H1 (cell line): ENCODE data around the gene TCHP. TPM values are rescaled to one million over a fixed set of nuclear protein-coding genes. Genes with fewer than 3 reads are reported as not detected.
A peak's percentile ranks its signal among the peaks of the same experiment; 100 is the strongest.

ENCODE experiments used
- CTCF ChIA-PET: fragments of 300-600 bp; sonication (Branson Sonifier 250); formaldehyde crosslinking; loops from one replicate; lab custom pipeline; 2021; ENCODE audit not compliant: partially characterized antibody; lab: Charles Lee
- POLR2A ChIA-PET: fragments of 300-600 bp; sonication (Branson Sonifier 250); formaldehyde crosslinking; loops from one replicate; lab custom pipeline; 2021; ENCODE audit warnings: inconsistent platforms; ENCODE audit not compliant: partially characterized antibody; lab: Charles Lee
- DNase-seq, 2 experiments: peaks; one replicate each; pipeline versions ENCODE4 v3.0.0 to v3.0.0-alpha.2; 2010 to 2022; ENCODE audit warnings: low spot score in 2 of 2, low read depth in 1 of 2, mixed read lengths in 1 of 2
- FAIRE-seq: peaks from 2 replicates; lab custom pipeline; 2011; peaks lifted over from hg19 to GRCh38; lab: Jason Lieb, UNC
- H2AFZ ChIP-seq: 2 replicates; pipeline ENCODE4 v1.8.1; 2012; ENCODE audit warnings: low read length, inconsistent platforms
- H2AK5ac ChIP-seq: 2 replicates; pipeline ENCODE4 v1.6.1; 2013; ENCODE audit warnings: low read depth, low read length
- H2BK120ac ChIP-seq: replicated peaks from 2 replicates; pipeline ENCODE3; 2013; ENCODE audit warnings: low read depth, low read length, inconsistent platforms
- H2BK12ac ChIP-seq: 2 replicates; pipeline ENCODE4 v1.6.1; 2013; ENCODE audit warnings: low read depth, low read length
- H2BK15ac ChIP-seq: 2 replicates; pipeline ENCODE4 v1.6.1; 2013; ENCODE audit warnings: low read length
- H2BK20ac ChIP-seq: 2 replicates; pipeline ENCODE4 v1.6.1; 2013; ENCODE audit warnings: low read length
- H2BK5ac ChIP-seq: 2 replicates; pipeline ENCODE4 v1.6.1; 2013; ENCODE audit warnings: low read depth, low read length
- H3K14ac ChIP-seq: 2 replicates; pipeline ENCODE4 v1.6.1; 2013; ENCODE audit warnings: inconsistent platforms; ENCODE audit not compliant: insufficient read length
- H3K18ac ChIP-seq: 2 replicates; pipeline ENCODE4 v1.6.1; 2013; ENCODE audit warnings: low read length; ENCODE audit errors: extremely low read depth
- H3K23ac ChIP-seq: 2 replicates; pipeline ENCODE4 v1.6.1; 2013; ENCODE audit warnings: inconsistent platforms; ENCODE audit not compliant: insufficient read length
- H3K23me2 ChIP-seq: 2 replicates; pipeline ENCODE4 v1.6.1; 2013; ENCODE audit warnings: low read depth, low read length
- H3K27ac ChIP-seq: 2 replicates; pipeline ENCODE4 v1.6.1; 2011; ENCODE audit warnings: low read depth, low read length, inconsistent platforms
- H3K27me3 ChIP-seq, 4 experiments: replicated peaks in 1 of 4; 1 replicate in 1 of 4; 2 replicates in 3 of 4; pipeline versions ENCODE4 v1.6.1 to v1.8.1; 2011 to 2013; ENCODE audit warnings: low read length in 3 of 4, mild to moderate bottlenecking in 3 of 4, inconsistent platforms in 2 of 4, mixed read lengths in 2 of 4, moderate library complexity in 1 of 4; ENCODE audit not compliant: control insufficient read depth in 3 of 4, insufficient read depth in 3 of 4; ENCODE audit errors: extremely low read depth in 1 of 4
- H3K36me3 ChIP-seq, 4 experiments: 2 replicates each; pipeline versions ENCODE4 v1.6.1 to v1.8.1; 2011 to 2013; ENCODE audit warnings: mild to moderate bottlenecking in 4 of 4, low read length in 3 of 4, moderate library complexity in 2 of 4, control low read depth in 1 of 4, inconsistent platforms in 1 of 4; ENCODE audit not compliant: insufficient read depth in 4 of 4, control insufficient read depth in 2 of 4
- H3K4ac ChIP-seq: replicated peaks from 2 replicates; pipeline ENCODE3; 2013; ENCODE audit warnings: low read length, low read depth, mixed read lengths, inconsistent platforms; ENCODE audit not compliant: insufficient read length
- H3K4me1 ChIP-seq, 4 experiments: replicated peaks in 1 of 4; 1 replicate in 1 of 4; 2 replicates in 3 of 4; pipeline versions ENCODE4 v1.6.1 to v1.8.1; 2011 to 2013; ENCODE audit warnings: low read length in 3 of 4, inconsistent platforms in 2 of 4, mixed read lengths in 1 of 4; ENCODE audit not compliant: insufficient read depth in 4 of 4, control insufficient read depth in 3 of 4
- H3K4me2 ChIP-seq, 2 experiments: 2 replicates each; pipeline versions ENCODE4 v1.6.1 to v1.8.1; 2011 to 2013; ENCODE audit warnings: low read depth in 2 of 2, low read length in 2 of 2, control low read depth in 1 of 2, inconsistent platforms in 1 of 2, mild to moderate bottlenecking in 1 of 2; ENCODE audit not compliant: insufficient read depth in 1 of 2
- H3K4me3 ChIP-seq, 4 experiments: fragments of 200-600, 300-600 bp in 1 of 4; sonication (generic), shearing (Covaris generic), sonication (Bioruptor Twin) in 1 of 4; 2 replicates each; pipeline versions ENCODE4 v1.5.1 to v1.8.1; 2011 to 2016; ENCODE audit warnings: low read length in 4 of 4, low read depth in 3 of 4, control low read depth in 2 of 4, inconsistent platforms in 2 of 4, mild to moderate bottlenecking in 2 of 4, mixed read lengths in 1 of 4, moderate library complexity in 1 of 4; ENCODE audit not compliant: insufficient read depth in 2 of 4; ENCODE audit errors: extremely low read depth in 1 of 4
- H3K56ac ChIP-seq: replicated peaks from 2 replicates; pipeline ENCODE3; 2013; ENCODE audit warnings: low read depth, mild to moderate bottlenecking, mixed read lengths, low read length, inconsistent platforms; ENCODE audit not compliant: insufficient read length
- H3K79me1 ChIP-seq: 2 replicates; pipeline ENCODE4 v1.6.1; 2013; ENCODE audit warnings: low read depth, low read length, control low read depth
- H3K79me2 ChIP-seq, 2 experiments: 2 replicates each; pipeline versions ENCODE4 v1.6.1 to v1.8.1; 2012 to 2013; ENCODE audit warnings: low read length in 2 of 2, mild to moderate bottlenecking in 2 of 2, inconsistent platforms in 1 of 2; ENCODE audit not compliant: insufficient read depth in 2 of 2, control insufficient read depth in 1 of 2
- H3K9ac ChIP-seq, 4 experiments: replicated peaks in 1 of 4; 1 replicate in 1 of 4; 2 replicates in 3 of 4; pipeline versions ENCODE4 v1.6.1 to v1.8.1; 2011 to 2013; ENCODE audit warnings: low read depth in 3 of 4, low read length in 3 of 4, control low read depth in 2 of 4, mild to moderate bottlenecking in 2 of 4, moderate library complexity in 2 of 4, inconsistent platforms in 1 of 4; ENCODE audit errors: extremely low read depth in 1 of 4
- H3K9me3 ChIP-seq, 2 experiments: 2 replicates each; pipeline versions ENCODE4 v1.6.1 to v1.8.1; 2012 to 2013; ENCODE audit warnings: mild to moderate bottlenecking in 2 of 2, moderate library complexity in 2 of 2, control low read depth in 1 of 2, inconsistent platforms in 1 of 2, low read depth in 1 of 2, low read length in 1 of 2, mixed read lengths in 1 of 2; ENCODE audit not compliant: insufficient read depth in 2 of 2
- H4K20me1 ChIP-seq, 2 experiments: replicated peaks in 1 of 2; 2 replicates each; pipeline versions ENCODE3 to v1.8.1; 2011 to 2013; ENCODE audit warnings: inconsistent platforms in 2 of 2, low read length in 2 of 2, mild to moderate bottlenecking in 1 of 2; ENCODE audit not compliant: insufficient read depth in 2 of 2, control insufficient read depth in 1 of 2
- H4K5ac ChIP-seq: 2 replicates; pipeline ENCODE4 v1.6.1; 2013; ENCODE audit warnings: low read length, low read depth, mixed read lengths, inconsistent platforms; ENCODE audit not compliant: insufficient read length
- H4K8ac ChIP-seq: 2 replicates; pipeline ENCODE4 v1.8.0; 2013; ENCODE audit warnings: mild to moderate bottlenecking, moderate library complexity, low read length, inconsistent platforms; ENCODE audit not compliant: insufficient read depth; ENCODE audit errors: extremely low read depth
- H4K91ac ChIP-seq: replicated peaks from 2 replicates; pipeline ENCODE3; 2013; ENCODE audit warnings: low read length, mixed read lengths, inconsistent platforms; ENCODE audit not compliant: insufficient read length
- MAFK ChIP-seq: IDR thresholded peaks from 2 replicates; pipeline ENCODE4 v1.6.1; 2012; ENCODE audit warnings: low read depth, mild to moderate bottlenecking, improper control_type of control experiment, low read length
- WGBS, 2 experiments: shearing (Covaris generic) in 1 of 2; methylation state at CpG; one replicate each; pipeline versions ENCODE4 v1.1.6 to v1.1.7; 2013 to 2015; ENCODE audit warnings: low lambda C conversion rate in 2 of 2, mixed read lengths in 2 of 2, inconsistent platforms in 1 of 2, low coverage in 1 of 2, missing lambda C conversion rate in 1 of 2; ENCODE audit not compliant: insufficient replicate concordance in 2 of 2, insufficient coverage in 1 of 2, insufficient read length in 1 of 2; ENCODE audit errors: extremely low coverage in 1 of 2, missing lambda C conversion rate in 1 of 2; 5-methylcytosine and 5-hydroxymethylcytosine counted together
- polyA plus RNA-seq, 7 experiments: library from polyadenylated mRNA; depleted of rRNA in 3 of 7; stranded (reverse) in 5 of 7; unstranded in 2 of 7; fragments of >200 nt in 5 of 7; fragments of 200-250 nt in 2 of 7; gene quantifications; 1 replicate in 5 of 7; 2 replicates in 1 of 7; 4 replicates in 1 of 7; pipeline versions ENCODE4 v1.2.1 to v1.2.3, GENCODE V29; 2011 to 2013; ENCODE audit warnings: missing spikeins in 2 of 7, mixed read lengths in 2 of 7
- total RNA-seq: library from RNA; stranded (reverse); fragmentation: NEBNext Ultra II Directional; extraction: Animal tissue kit (Norgen Biotek cat#: 25700); gene quantifications from 2 replicates; pipeline ENCODE4 v1.2.1, GENCODE V29; 2021

TCHP gene
- total and polyA plus RNA-seq, 2 of the 8 experiments (the other 6 are each of a cell fraction or from before 2014, with no cell fraction given) = 2.8 to 4.5 TPM

GRCh38 chr12:109881752-109882151, 18.3 kb upstream of the TCHP start:
- POLR2A ChIA-PET = interaction anchor here (1.2 to 2.2 kb wide), 3 partner anchors 9 to 19 kb away, joined by 3 to 8 read pairs (median 6); partner anchors contain the start of gene TCHP
- peak overlapping the region in 1 of 4 experiments; percentile 68; a peak in 1 of 8 replicates for H3K4me3 ChIP-seq

More at GRCh38 chr12:109881752-109882151, 18.3 kb upstream of the TCHP start:
- H2BK15ac ChIP-seq = peak overlapping the region; percentile 84; the same call in 1 of the 2 replicates
- no peaks in the 10 kb centered on the region for H3K36me3 ChIP-seq
- H3K23ac ChIP-seq = no peak overlapping the region
- no peak overlapping the region for H4K5ac ChIP-seq
- peak overlapping the region; percentile 99 for H2BK12ac ChIP-seq
- peak overlapping the region; percentile 83; the same call in 1 of the 2 replicates for H2AK5ac ChIP-seq
- FAIRE-seq (no peak), DNase-seq (no peak)
- 61% methylated on average over 2 of the region's 2 CpGs; no CpG with 5 or more reads in 1 of the 2 experiments for WGBS, 2 experiments
- H3K27ac ChIP-seq = no peak overlapping the region
- peak overlapping the region; percentile 57 for H3K4ac ChIP-seq
- peak overlapping the region in 1 of 4 experiments; percentile 37; a peak in 1 of 7 replicates for H3K9ac ChIP-seq
- peaks cover 14% of the 10 kb centered on the region for H3K23me2 ChIP-seq
- no peak overlapping the region for H2AFZ ChIP-seq
- H3K4me2 ChIP-seq = peak overlapping the region; percentile 93 to 100; a peak in 2 of 4 replicates
- H3K79me1 ChIP-seq = peaks cover 3% of the 10 kb centered on the region; the same call in 1 of the 2 replicates
- peak overlapping the region; percentile 78 for H3K18ac ChIP-seq
- H2BK120ac ChIP-seq = peak overlapping the region; percentile 86
- CTCF ChIA-PET = interaction anchor here (0.9 to 2.6 kb wide), 12 partner anchors 11 to 187 kb away, joined by 3 to 27 read pairs (median 4); no protein-coding TSS in a partner anchor
- peaks cover 11 to 29% (median 14%) of the 10 kb centered on the region in 4 experiments for H3K4me1 ChIP-seq
- no peak overlapping the region for H4K8ac ChIP-seq
- H3K14ac ChIP-seq = no peak overlapping the region
- peaks cover 0 to 20% of the 10 kb centered on the region in 2 experiments; a peak in 2 of 4 replicates for H3K79me2 ChIP-seq
- no peak overlapping the region for H2BK20ac ChIP-seq
- H2BK5ac ChIP-seq = peak overlapping the region; percentile 89
- H3K27me3 ChIP-seq = no peaks in the 10 kb centered on the region; a peak in 1 of 7 replicates
- no peak for TF ChIP-seq MAFK
- TF ChIP-seq, all 59 proteins: peak for 0
- peak overlapping the region; percentile 50 for H4K91ac ChIP-seq
- no peak overlapping the region for H3K56ac ChIP-seq
- peaks cover 0 to 5% of the 10 kb centered on the region in 2 experiments for H4K20me1 ChIP-seq
- no peaks in the 10 kb centered on the region for H3K9me3 ChIP-seq
